ENCODE results near the gene SLC33A1.
A peak's percentile ranks its signal among the peaks of the same experiment; 100 is the strongest.
"Not testable (repeated sequence)": the region's sequence is repeated elsewhere in the genome, so short reads cannot be mapped to it uniquely, and the experiment has no call there.

Gene SLC33A1

DNA sequence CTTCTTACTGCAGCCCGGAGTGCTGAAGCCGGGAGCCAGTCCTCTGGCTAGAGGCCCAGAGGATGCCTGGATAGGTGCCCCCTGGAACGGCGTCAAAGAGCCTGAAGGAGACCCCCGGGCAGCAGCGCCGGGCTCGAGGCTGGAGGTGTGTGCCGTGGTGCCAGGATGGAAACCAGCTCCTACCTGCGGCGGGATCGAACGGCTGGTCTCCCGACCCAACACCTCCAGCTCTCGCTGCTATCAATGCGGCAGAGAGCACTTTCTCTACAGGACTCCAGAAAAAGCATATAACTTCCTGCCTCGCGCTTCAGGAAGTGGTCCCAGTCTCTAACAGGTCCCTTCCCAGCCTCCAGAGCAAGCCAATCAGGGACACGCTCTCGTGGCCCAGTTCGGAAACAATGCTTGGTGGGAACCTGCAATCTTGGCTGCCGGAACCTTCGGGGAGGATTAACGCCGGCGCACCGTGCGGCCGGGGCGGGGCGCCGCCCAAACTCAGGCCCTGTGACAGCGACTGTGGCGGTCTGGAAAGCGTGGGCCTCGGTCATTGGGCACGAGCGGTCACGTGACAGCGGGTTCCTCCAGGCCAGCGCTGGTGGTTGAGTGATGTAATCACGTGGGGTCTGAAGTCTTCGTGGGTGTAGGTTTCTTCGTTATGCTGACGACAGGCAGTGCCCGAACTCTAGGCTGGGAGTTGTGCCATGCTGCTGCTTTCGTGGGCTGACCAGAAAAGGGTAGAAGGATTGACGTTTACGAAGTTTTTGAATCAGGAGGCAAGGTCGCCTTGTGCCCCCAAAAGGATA, at the start of gene SLC33A1:
TSS of gene SLC33A1 (minus strand) at position 287 of the 800 bp plus-strand sequence. CDS start 430 bp downstream, outside the sequence.
- DNase-seq = peak; percentile 99

DNA sequence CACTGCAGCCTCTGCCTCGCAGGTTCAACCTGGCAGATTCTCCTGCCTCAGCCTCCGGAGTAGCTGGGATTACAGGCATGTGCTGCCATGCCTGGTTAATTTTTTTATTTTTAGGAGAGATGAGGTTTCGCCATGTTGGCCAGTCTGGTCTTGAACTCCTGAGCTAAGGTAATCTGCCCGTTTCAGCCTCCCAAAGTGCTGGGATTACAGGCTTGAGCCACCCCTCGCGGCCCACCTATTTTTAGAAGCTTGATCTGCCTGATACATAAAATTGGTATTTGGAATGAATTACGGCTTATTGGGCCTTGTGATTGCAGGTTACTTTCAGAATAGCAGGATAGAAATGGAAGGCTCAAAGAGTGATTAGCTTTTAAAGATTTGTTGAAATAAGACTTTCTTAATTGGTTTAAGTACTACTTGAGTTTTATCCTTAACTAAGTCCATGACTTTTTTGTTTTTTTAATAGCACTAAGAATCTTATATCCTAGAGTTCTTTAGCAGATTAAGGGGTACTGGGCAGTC, 41.2 kb upstream of the SLC33A1 start:
- no peak for DNase-seq

DNA sequence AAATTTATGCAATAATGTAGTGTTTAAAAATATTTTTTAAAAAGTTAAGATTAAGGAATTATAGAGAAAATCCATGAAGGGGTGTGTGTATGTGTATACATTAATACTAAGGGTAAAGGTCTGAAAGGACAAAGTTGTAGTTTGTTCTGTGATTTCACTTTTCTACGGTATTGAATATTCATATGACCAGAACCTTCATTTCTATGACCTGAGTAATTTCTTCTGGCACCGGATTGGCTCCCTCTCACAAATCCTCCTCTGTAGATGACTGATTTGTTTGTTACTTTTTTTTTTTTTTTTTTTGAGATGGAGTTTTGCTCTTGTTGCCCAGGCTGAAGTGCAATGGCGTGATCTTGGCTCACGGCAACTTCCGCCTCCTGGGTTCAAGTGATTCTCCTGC, 37.1 kb upstream of the SLC33A1 start:
- no peak for DNase-seq

DNA sequence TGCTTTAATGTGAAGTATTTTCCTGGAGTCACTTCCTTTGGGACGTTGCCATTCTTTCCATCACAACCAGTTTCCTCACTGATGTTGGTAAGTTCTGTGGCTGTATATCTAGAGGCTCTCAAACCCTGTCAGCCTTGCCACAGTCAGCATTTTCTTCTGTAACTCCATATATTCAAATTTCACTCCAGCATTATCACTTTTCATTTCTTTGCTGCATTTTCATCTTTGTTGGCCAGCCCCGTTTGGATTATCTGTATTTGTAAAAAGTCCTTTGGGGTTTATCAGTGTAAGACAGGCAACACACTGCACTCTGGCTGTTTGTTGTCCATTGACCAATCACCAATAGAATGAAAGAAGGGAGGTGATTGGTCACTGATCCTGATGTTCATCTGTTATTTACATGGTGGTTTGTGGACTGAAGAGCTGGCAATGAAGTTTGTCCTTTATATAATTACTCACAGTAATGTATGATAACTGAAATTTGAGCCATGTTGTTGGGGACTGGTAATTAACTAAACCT, 36.5 kb upstream of the SLC33A1 start:
- DNase-seq = no peak

DNA sequence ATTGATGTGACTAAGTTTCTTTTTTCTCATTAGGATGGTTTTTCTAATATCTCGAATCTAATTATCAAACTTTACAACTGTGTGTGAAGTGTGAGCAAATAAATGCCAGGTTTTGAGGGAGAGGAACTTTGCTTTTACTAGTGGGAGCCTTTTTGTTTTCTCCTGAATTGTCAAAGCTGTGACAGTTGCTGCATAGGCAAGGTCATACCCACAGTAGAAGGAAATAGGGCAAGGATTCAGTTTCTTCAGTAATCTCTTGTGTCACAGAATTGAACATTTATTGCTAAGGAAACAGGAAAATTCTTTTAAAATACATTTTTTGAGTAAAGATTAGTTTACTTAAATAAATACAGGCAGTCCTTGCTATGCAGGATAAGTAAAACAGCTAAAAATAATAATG, 35.7 kb upstream of the SLC33A1 start:
- DNase-seq = no peak

DNA sequence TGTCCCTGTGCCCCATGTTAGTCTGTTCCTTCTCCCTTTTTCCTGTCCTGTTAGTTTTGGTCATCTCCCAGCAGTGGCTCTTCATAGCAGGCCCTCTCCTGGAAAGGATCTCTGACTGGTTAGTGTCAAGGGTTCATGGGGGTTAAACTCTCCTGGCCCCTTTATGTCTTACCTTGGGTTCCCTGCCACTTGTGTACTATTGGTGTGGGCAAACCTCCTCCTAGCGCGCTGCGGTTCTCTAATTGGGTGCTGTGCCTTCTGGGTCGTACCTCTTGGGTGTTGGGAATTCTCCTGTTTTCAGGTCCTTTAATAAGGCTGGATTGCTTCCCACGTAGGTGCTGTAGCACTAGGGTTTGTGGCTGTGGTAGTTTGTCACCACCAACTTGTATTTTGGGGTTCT, 35.0 kb upstream of the SLC33A1 start:
- no peak for DNase-seq

DNA sequence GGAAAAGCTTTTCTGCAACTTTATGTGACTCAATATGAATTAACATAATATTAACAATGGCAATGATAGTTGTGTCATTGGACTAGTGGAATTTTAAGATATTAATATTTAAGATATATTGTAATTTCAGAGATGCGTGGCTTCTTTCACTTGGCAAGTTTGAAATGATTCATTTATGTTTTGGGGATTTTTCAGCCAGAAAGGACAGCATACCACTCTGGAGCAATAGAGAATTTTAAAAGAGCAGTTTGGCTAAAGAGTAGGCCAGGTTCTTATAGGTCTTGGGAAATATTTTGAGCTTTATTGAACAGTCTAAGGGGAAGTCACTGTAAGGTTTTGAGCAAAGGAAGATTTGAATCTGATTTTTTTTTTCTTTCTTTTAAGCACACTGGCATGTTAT, 32.7 kb upstream of the SLC33A1 start:
- DNase-seq = no peak

DNA sequence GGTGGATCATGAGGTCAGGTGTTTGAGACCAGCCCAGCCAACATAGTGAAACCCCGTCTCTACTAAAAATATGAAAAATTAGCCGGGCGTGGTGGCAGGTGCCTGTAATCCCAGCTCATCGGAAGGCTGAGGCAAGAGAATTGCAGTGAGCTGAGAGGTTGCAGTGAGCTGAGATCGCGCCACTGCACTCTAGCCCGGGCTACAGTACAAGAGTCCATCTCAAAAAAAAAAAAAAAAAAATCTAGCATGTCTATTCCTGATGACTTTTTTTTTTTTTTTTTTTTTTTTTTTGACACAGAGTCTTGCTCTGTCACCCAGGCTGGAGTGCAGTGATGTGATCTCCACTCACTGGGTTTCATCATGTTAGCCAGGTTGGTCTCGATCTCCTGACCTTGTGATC, 32.1 kb upstream of the SLC33A1 start:
- not testable (repeated sequence) for DNase-seq

DNA sequence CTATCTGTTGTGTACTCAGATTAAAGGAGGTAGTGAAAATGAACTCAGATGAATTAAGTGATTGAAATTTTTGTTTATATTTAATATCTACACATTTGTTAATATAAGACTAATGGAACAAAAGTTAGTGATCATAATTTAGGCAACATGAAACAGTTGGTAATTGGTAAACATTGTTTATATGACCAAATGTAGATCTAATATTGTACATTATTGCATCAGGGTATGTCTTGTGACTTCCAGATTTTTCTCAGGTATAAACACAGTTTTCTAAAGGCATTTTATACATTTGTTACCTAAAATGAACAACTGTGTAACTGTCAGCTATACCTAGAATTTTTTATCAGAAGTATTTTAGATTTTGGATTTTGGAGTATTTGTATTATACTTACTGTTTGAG, 31.1 kb upstream of the SLC33A1 start:
- no peak for DNase-seq

DNA sequence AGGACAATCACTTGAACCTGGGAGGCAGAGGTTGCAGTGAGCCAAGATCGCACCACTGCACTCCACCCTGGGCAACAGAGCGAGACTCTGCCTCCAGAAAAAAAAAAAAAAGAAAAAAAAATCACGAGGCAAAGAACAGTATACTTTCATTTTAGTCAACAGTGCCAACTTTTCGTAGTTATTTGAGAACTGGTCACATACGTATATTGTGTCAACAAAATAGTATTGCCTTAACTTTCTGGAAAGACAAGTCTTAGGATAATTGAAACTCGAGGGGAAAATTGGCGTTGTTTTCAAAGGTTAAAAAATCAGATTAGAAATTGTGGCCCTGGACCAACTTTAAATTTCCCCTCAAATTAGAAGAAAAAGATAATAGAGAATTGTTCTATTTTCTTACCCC, 30.1 kb upstream of the SLC33A1 start:
- no peak for DNase-seq

DNA sequence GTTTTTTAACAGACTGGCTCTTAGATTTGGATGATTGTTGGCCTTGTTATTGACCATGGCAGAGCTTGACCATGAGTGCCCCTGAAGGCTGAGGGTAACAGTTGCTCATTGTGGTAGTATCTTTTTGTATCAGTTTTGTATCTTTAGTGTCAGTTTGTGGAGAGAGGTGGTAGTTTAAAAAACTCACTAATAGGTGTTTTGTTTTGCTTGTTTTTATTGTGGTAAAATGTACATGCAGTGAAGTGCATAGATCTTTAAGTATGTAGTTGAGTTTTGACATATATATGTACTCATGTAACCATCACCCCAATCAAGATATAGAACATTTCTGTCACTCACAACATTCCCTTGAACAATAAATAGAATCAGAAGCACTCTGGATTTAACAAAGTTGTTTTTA, 26.1 kb upstream of the SLC33A1 start:
- DNase-seq = no peak

DNA sequence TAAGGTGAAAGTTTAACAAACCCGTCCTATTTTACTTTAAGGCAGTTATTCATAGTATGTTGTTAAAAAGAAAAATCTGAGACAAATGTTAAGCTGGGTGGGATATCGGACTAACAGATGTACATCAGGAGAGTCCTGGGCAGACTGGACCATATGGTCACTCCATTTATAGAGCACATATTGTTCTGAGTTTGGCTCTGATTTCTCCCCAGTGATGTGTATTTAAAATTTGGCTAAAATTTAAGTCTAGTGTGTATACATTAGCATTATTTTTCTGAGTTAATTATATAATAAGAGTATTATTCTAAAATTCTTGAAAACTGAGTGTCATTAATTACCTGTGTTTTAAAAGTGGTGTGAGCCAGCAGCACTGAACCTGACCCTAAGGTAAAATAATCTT, 22.3 kb upstream of the SLC33A1 start:
- DNase-seq = no peak

DNA sequence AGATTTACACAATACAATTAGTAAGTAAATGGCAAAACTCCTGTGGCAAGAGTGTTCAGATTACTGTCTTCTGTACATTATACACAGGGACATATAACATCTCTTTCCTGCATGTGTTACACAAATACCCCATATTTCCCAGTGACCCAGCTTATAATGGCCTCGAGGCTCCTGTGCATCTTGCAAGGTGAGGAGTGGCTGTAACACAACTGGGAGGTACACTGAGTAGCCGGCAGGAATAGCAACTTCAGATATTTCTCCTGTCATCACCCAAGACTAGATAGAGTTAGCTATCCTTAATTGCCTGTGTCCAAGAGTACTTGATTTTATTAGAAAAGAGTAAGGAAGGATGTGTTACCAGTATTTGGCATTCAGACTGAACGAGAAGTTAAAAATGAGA, 21.8 kb upstream of the SLC33A1 start:
- DNase-seq = no peak

DNA sequence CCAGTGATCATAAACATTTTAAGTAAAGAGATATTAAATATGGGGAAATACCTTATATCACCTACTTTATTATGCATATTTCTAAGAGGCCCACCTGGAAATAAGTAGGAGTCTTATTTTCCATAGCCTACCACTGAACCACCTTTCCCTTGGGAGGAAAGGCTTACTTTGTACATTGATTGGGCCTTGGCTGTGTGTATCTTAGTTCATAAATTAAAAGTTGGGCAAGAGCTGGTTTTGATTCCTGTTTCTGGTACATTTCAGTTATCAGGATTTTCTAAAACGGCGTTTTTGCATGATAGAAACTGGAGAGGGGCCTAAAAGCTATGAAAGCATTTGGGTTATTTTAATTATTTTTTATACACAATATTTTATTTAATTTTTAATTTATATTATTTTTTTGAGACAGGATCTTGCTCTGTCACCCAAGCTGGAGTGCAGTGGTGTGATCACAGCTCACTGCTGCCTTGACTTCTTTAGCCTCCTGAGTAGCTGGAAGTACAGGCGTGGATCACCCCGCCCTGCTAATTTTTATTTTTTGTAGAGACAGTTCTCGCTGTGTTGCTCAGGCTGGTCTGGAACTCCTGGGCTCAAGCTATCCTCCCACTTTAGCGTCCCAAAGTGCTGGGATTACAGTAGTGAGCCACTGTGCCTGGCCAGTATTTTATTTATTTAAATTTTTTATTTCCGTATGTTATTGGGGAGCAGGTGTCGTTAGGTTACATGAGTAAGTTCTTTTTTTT, 18.8 kb upstream of the SLC33A1 start:
- DNase-seq = no peak

DNA sequence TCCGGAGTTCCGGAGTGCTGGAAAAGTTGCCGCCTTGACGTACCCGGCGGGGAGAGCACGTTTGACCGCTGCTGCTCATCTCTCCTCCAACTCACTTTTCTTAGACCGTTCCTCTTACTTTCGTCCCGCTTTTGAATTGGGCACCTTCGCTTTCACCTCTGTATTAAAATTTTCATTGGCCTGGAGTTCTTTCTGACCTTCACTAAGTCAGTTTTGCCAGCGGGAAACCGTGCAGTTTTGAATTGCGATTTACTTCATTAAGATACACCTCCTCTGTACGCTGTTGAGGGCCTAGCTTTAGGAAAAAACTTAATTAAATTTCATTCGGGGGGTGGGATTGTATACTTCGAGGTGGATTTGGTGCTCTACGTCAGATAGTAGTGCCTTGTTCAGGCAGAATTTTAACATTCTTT, 17.5 kb upstream of the SLC33A1 start:
- no peak for DNase-seq

DNA sequence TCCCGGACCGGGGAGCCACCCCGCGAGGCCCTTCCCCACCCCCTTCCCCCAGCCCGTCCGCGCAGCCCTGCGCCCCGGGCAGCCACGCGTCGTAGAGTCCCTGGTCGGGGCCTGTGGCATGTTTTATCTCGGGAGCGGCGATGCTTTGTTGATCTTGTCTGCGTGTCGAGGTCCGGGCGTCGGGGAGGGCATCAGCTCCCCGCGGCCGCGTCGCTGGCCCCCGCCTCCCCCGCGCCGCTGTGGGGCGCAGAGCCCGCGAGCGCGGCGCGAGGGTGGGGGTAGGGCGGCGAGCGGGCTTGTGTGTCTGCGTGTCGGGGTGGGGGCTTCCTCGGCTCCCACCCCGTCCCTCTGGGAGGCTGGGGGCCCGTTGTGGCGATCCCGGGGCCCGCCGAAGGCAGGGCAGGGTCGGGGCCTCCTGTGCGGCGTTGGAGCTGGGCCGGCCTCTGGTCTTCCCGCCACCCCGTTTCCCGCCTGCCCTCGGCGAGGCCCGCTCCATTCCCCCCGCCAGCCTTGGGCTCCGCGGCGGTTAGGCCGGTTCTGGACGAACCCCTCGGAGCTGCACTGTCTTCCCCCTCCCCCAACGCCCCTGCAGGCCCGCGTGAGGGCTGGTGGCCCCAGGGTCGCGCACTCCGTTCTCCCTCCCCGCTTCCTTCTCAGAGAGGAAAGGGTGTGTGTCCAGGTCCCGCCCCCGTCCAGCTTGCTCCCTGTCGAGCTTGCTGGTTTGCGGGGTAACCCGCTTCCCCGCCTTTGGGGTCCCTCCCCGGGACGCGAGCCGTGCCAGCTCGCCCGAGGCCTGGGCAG, 16.9 kb upstream of the SLC33A1 start:
- DNase-seq = peak; percentile 47

DNA sequence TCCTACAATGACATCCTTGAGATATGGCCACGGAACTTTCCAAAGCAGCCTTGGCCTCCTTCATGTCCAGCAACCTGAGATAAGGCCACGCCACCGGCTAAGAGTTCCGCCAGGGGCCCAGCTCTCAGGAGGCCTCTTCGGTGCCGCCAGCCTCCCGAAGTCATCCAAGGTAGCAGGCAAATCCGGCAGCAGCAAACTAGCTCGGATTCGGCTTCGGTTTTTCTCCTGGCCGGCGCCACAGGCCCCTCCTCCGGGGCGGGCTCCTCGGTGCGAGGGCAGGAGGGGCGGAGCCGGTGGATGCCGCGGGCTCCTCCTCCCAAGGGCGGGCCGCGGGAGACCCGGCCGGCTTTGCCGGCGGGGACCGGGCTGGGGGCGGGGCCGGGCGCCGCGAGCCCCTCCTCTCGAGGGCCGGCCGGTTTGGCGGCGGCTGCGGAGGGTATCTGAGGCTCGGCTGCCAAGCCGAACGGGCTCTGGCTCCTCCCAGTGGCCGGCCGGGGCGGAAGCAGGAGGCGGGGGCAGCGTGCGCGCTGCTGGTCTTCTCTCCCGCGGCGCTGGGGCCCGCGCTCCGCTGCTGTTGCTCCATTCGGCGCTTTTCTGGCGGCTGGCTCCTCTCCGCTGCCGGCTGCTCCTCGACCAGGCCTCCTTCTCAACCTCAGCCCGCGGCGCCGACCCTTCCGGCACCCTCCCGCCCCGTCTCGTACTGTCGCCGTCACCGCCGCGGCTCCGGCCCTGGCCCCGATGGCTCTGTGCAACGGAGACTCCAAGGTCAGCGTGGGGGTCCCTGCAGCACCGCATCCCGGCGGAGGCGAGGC, 16.1 kb upstream of the SLC33A1 start, which contains the start of gene GMPS:
TSS of gene GMPS (plus strand) at position 518 of the 812 bp plus-strand sequence. CDS start at position 739, 221 bp downstream.
- peak; percentile 97 for DNase-seq

DNA sequence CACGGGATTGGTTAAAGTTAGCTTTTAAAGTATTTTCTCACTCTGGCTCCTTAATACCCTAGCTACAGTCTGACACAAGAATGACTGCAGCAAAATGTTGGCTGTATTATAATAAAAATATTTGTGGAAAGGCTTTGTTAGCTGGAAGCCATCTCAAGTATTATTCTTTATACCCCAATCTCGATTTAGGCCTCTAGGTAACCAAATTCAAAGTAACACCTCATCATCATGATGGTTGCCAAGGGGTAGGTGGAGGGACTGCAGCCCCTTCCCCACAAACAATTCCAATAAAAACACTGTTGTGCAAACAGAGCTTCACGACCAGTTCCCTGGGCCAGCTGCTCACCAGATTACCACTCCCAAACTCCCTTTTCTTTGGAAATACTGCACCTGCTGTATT, 15.5 kb upstream of the SLC33A1 start:
- no peak for DNase-seq

DNA sequence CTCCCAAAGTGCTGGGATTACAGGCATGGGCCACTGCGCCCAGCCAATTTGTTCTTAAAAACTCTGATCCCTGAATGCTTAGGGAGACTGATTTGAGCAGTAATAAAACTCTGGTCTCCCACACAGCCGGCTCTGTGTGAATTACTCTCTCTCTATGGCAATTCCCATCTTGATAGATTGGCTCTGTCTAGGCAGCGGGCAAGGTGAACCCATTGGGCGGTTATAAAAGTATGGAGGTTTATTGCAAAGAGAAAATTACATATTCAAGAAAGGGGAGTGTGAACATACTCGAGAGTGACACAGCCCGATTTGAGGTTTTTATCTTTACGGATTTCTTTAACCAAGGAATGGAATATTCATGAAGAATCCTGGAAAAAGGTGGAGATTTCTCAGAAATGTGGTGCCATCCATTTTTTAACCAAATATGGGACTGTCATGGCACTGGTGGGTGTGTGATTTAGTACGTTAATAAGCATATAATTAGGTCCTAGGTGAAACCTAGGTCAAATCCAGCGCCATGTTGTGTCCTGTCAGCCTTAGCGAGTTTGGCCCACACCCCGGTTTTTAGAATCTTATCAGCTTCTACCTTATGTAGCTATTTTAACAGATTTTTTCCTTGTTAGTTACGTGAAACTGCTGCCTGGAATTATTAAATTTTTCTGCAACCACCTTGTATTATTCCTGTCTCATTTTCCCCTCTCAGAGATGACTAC, 9.0 kb upstream of the SLC33A1 start:
- DNase-seq = no peak

DNA sequence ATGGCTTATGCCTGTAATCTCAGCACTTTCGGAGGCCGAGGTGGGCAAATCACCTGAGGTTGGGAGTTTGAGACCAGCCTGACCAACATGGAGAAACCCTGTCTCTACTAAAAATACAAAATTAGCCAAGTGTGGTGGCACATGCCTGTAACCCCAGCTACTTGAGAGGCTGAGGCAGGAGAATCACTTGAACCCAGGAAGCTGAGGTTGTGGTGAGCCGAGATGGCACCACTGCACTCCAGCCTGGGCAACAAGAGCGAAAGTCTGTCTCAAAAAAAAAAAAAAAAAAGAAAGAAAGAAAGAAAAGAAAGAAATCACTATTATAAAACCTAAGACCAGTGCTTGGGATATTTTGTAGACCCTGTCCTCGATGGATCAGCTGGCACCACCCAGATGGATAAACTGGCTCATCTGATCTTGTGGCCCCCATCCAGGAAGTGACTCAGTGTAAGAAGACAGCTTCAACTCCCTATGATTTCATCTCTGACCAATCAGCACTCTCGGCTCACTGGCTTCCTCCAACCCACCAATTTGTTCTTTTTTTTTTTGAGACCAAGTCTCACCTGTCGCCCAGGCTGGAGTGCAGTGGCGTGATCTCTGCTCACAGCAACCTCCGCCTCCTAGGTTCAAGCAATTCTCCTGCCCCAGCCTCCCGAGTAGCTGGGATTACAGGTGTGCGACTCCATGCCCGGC, 8.2 kb upstream of the SLC33A1 start:
- DNase-seq = peak; percentile 86

Data from CD4-positive, alpha-beta T cell treated with Interleukin-21 for 1 hour (primary cell).